CD14-positive monocyte (primary cell): ENCODE measurements around the gene RBM38. TPM values are rescaled to one million over a fixed set of nuclear protein-coding genes. Genes with fewer than 3 reads are reported as not detected.

Source experiments
- DNase-seq, 3 donors: peaks; one replicate each; pipeline ENCODE4 v3.0.0-alpha.2; 2011 to 2022
- H2AFZ ChIP-seq: 2 replicates; pipeline ENCODE4 v1.6.0; 2012; ENCODE audit warnings: mild to moderate bottlenecking, low read depth, low read length, inconsistent platforms; ENCODE audit not compliant: insufficient read depth, poor library complexity, severe bottlenecking
- H3K27ac ChIP-seq, 2 donors: 1 replicate in 1 of 2; 2 replicates in 1 of 2; pipeline ENCODE4 v1.5.1; 2012 to 2013; ENCODE audit warnings: low read length in 2 of 2, control low read depth in 1 of 2, inconsistent platforms in 1 of 2, low read depth in 1 of 2, mild to moderate bottlenecking in 1 of 2
- H3K27me3 ChIP-seq, 2 donors: one replicate each; pipeline versions ENCODE4 v1.6.0 to v1.6.1; 2011 to 2013; ENCODE audit warnings: low read length in 2 of 2; ENCODE audit not compliant: control insufficient read depth in 2 of 2, insufficient read depth in 2 of 2
- H3K36me3 ChIP-seq, 2 donors: replicated peaks in 1 of 2; 1 replicate in 1 of 2; 2 replicates in 1 of 2; pipeline versions ENCODE4 v1.5.1 to v1.6.1; 2012 to 2013; ENCODE audit warnings: low read length in 2 of 2, control low read depth in 1 of 2, inconsistent platforms in 1 of 2, mild to moderate bottlenecking in 1 of 2; ENCODE audit not compliant: insufficient read depth in 2 of 2, control insufficient read depth in 1 of 2
- H3K4me1 ChIP-seq, 2 donors: 1 replicate in 1 of 2; 2 replicates in 1 of 2; pipeline versions ENCODE4 v1.5.1 to v1.6.1; 2012 to 2013; ENCODE audit warnings: low read length in 2 of 2, control low read depth in 1 of 2, inconsistent platforms in 1 of 2, mild to moderate bottlenecking in 1 of 2, moderate library complexity in 1 of 2; ENCODE audit not compliant: insufficient read depth in 2 of 2, control insufficient read depth in 1 of 2
- H3K4me2 ChIP-seq: replicated peaks from 2 replicates; pipeline ENCODE3; 2012; ENCODE audit warnings: low read length, moderate library complexity, mild to moderate bottlenecking; ENCODE audit not compliant: poor library complexity, severe bottlenecking; ENCODE audit errors: extremely low read depth
- H3K4me3 ChIP-seq, 3 experiments: fragments of 200-600 bp in 1 of 3; sonication (generic) in 1 of 3; replicated peaks in 1 of 3; 1 replicate in 2 of 3; 2 replicates in 1 of 3; pipeline ENCODE4 v1.5.1; 2011 to 2013; ENCODE audit warnings: low read length in 3 of 3, mild to moderate bottlenecking in 3 of 3, control low read depth in 2 of 3, low read depth in 2 of 3, inconsistent platforms in 1 of 3, moderate library complexity in 1 of 3
- H3K79me2 ChIP-seq: 2 replicates; pipeline ENCODE4 v1.6.0; 2012; ENCODE audit warnings: mild to moderate bottlenecking, control low read depth, inconsistent platforms, low read length, moderate library complexity; ENCODE audit not compliant: insufficient read depth
- H3K9ac ChIP-seq: 2 replicates; pipeline ENCODE4 v1.6.0; 2017; ENCODE audit warnings: low read length, mild to moderate bottlenecking; ENCODE audit not compliant: insufficient read depth, poor library complexity, severe bottlenecking
- H3K9me3 ChIP-seq, 2 donors: replicated peaks in 1 of 2; 1 replicate in 1 of 2; 2 replicates in 1 of 2; pipeline versions ENCODE4 v1.5.1 to v1.6.1; 2012 to 2013; ENCODE audit warnings: low read length in 2 of 2, control low read depth in 1 of 2; ENCODE audit not compliant: control insufficient read depth in 1 of 2, insufficient read depth in 1 of 2
- H4K20me1 ChIP-seq: 2 replicates; pipeline ENCODE4 v1.6.0; 2012; ENCODE audit warnings: mild to moderate bottlenecking, low read length, control low read depth, moderate library complexity; ENCODE audit not compliant: insufficient read depth
- H3K27ac Mint-ChIP-seq, 7 donors: one replicate each; pipeline ENCODE4 v1.8.0; 2020; ENCODE audit warnings: mild to moderate bottlenecking in 7 of 7, mixed read lengths in 7 of 7, moderate library complexity in 6 of 7, inconsistent platforms in 2 of 7
- H3K27me3 Mint-ChIP-seq, 3 donors: one replicate each; pipeline ENCODE4 v1.8.0; 2021 to 2022; ENCODE audit warnings: low read depth in 3 of 3, mild to moderate bottlenecking in 3 of 3, mixed read lengths in 3 of 3, moderate library complexity in 3 of 3, inconsistent platforms in 1 of 3
- H3K36me3 Mint-ChIP-seq, 2 donors: one replicate each; pipeline ENCODE4 v1.8.0; 2020; ENCODE audit warnings: mixed read lengths in 2 of 2, inconsistent platforms in 1 of 2, mild to moderate bottlenecking in 1 of 2
- H3K4me1 Mint-ChIP-seq: one replicate; pipeline ENCODE4 v1.8.0; 2020; ENCODE audit warnings: mild to moderate bottlenecking, mixed read lengths
- H3K4me3 Mint-ChIP-seq, 2 donors: one replicate each; pipeline ENCODE4 v1.8.0; 2020; ENCODE audit warnings: mild to moderate bottlenecking in 2 of 2, mixed read lengths in 2 of 2, moderate library complexity in 1 of 2
- H3K9me3 Mint-ChIP-seq, 7 donors: one replicate each; pipeline ENCODE4 v1.8.0; 2020 to 2022; ENCODE audit warnings: mixed read lengths in 7 of 7, mild to moderate bottlenecking in 6 of 7, moderate library complexity in 6 of 7, inconsistent platforms in 2 of 7
- WGBS: methylation state at CpG from one replicate; pipeline ENCODE4 v1.1.5; 2013; ENCODE audit warnings: missing lambda C conversion rate; ENCODE audit not compliant: insufficient coverage; 5-methylcytosine and 5-hydroxymethylcytosine counted together
- intact Hi-C, 2 donors: fragments of 100-400 bp; cut with micrococcal nuclease; formaldehyde crosslinking; loops; one replicate each; pipeline versions ENCODE4 v1.15.0 to v1.15.1; 2023
- polyA plus RNA-seq, 3 donors: library from polyadenylated mRNA; depleted of rRNA in 1 of 3; unstranded in 2 of 3; stranded (reverse) in 1 of 3; fragments of 300-500 nt in 2 of 3; fragments of >200 nt in 1 of 3; fragmentation: Illumina TruSeq in 2 of 3; gene quantifications; 1 replicate in 2 of 3; 2 replicates in 1 of 3; pipeline ENCODE4 v1.2.3, GENCODE V29; 2012 to 2021
- TF ChIP-seq, protein P1 (sequence below): fragments of 200-600 bp; IDR thresholded peaks from one replicate; pipeline ENCODE4 v1.8.0; 2022; ENCODE audit warnings: antibody characterized with exemption, mild to moderate bottlenecking

Gene RBM38
- polyA plus RNA-seq, 3 donors, result 7.5 to 48.3 (median 17.8) TPM

DNA sequence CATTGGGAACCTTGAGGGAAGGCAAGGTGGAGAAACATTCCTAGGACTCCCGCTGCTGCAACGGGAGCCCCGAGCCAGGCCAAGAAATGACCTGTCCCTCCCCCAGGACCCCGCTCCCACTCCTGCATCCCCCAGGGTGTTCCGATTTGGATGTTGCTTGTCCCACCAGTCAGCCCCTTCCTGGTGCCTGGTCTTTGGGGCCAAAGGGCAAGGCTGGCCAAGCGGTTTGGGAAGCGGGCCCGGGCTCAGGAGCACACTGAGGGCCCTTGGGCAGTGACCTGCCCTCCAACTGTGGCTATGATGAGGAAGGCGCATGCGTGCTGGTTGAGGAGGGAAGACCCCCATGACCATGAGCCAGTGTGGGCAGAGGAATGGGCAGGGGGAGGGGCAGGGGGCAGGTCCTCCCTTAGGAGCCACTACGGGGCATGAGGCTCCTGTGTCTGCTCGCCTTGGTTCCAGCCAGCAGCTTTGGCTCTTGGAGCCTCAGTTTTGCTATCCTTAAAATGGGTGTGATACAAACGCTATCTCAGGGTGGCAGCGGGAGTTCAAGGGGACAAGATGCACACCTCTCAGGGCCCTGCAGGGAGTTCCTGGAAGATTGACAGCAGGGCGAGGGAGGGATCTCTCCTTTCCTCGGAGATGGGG is 50.4 kb downstream of the RBM38 start:
- Histone ChIP-seq H3K79me2 (no peaks in the 10 kb centered on the region), H3K9ac (no peak overlapping the region), H3K27ac (no peak overlapping the region), H3K36me3 (no peaks in the 10 kb centered on the region), H3K4me3 (no peak overlapping the region), H3K9me3 (peaks cover 8 to 16% of the 10 kb centered on the region in 2 donors), H2AFZ (no peak overlapping the region), H3K4me2 (no peak overlapping the region), H3K4me1 (peaks cover 11 to 23% of the 10 kb centered on the region in 2 donors), H3K27me3 (no peaks in the 10 kb centered on the region), H4K20me1 (no peaks in the 10 kb centered on the region)
- H3K9me3 Mint-ChIP-seq, result peaks cover 7 to 20% (median 17%) of the 10 kb centered on the region in 7 donors
- TF ChIP-seq, protein P1, sequence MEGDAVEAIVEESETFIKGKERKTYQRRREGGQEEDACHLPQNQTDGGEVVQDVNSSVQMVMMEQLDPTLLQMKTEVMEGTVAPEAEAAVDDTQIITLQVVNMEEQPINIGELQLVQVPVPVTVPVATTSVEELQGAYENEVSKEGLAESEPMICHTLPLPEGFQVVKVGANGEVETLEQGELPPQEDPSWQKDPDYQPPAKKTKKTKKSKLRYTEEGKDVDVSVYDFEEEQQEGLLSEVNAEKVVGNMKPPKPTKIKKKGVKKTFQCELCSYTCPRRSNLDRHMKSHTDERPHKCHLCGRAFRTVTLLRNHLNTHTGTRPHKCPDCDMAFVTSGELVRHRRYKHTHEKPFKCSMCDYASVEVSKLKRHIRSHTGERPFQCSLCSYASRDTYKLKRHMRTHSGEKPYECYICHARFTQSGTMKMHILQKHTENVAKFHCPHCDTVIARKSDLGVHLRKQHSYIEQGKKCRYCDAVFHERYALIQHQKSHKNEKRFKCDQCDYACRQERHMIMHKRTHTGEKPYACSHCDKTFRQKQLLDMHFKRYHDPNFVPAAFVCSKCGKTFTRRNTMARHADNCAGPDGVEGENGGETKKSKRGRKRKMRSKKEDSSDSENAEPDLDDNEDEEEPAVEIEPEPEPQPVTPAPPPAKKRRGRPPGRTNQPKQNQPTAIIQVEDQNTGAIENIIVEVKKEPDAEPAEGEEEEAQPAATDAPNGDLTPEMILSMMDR, result no peak
- H3K4me1 Mint-ChIP-seq, result peaks cover 16% of the 10 kb centered on the region
- peaks cover 4 to 17% of the 10 kb centered on the region in 2 donors for H3K36me3 Mint-ChIP-seq
- 97% methylated on average over 15 of the region's 16 CpGs for WGBS
- H3K4me3 Mint-ChIP-seq, result no peak overlapping the region
- no peak for DNase-seq
- peaks cover 0 to 7% (median 2%) of the 10 kb centered on the region in 3 donors for H3K27me3 Mint-ChIP-seq
- peak overlapping the region in 1 of 7 donors; percentile 64 for H3K27ac Mint-ChIP-seq
- intact Hi-C loops, result no loop called here

DNA sequence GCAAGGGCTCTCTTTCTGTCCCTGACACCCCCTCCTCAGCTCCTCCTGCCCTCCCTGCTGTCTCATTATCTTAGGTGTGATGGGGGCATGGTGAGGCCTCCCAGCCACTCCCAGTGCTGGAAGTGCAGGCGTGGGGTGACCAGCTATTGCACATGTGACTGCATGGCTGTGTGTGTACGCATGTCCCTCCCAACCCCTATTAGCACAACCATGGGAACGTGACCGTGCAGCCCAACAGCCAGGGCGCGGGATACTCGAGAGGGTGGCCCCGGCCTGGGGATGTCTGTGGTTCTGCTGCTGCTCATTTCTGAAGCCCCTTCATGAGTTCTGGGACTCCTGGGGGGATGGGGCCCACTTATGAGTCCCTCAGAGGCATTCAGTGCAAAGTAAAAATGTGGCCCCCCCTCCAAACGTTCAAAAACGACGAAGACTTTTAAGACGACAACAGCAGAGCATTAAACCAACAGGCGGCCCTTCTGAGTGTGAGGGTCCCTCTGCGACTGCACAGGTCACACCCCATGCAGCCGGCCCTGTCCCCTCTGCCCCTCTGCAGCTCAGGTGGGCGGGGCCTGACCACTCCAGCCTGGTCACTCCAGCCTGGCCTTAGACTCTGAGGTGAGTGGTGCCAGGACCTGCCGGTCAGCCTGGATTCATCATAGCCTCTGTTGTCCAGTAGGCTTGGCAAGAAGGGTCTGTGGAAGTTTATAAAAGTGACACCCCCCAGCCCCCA is 51.1 kb downstream of the RBM38 start:
- Histone ChIP-seq H4K20me1 (no peaks in the 10 kb centered on the region), H3K27ac (no peak overlapping the region), H3K4me1 (peaks cover 11 to 19% of the 10 kb centered on the region in 2 donors), H3K4me2 (no peak overlapping the region), H3K9ac (no peak overlapping the region), H3K4me3 (no peak overlapping the region), H3K27me3 (no peaks in the 10 kb centered on the region), H3K36me3 (no peaks in the 10 kb centered on the region), H3K79me2 (no peaks in the 10 kb centered on the region), H3K9me3 (peaks cover 5 to 11% of the 10 kb centered on the region in 2 donors), H2AFZ (no peak overlapping the region)
- H3K4me3 Mint-ChIP-seq, result no peak overlapping the region
- H3K4me1 Mint-ChIP-seq, result peaks cover 17% of the 10 kb centered on the region
- DNase-seq, result no peak
- 91% methylated on average over 13 of the region's 17 CpGs for WGBS
- H3K27me3 Mint-ChIP-seq, result peaks cover 0 to 7% (median 2%) of the 10 kb centered on the region in 3 donors
- TF ChIP-seq, protein P1, result no peak
- H3K9me3 Mint-ChIP-seq, result peaks cover 5 to 13% (median 11%) of the 10 kb centered on the region in 7 donors
- peak overlapping the region in 1 of 7 donors; percentile 50 for H3K27ac Mint-ChIP-seq
- peaks cover 1 to 12% of the 10 kb centered on the region in 2 donors for H3K36me3 Mint-ChIP-seq
- intact Hi-C loops, result no loop called here
